HG02884 (cell line): ENCODE results near the gene CTSZ.
"Not testable (repeated sequence)": the region's sequence is repeated elsewhere in the genome, so short reads cannot be mapped to it uniquely, and the experiment has no call there.

Experiments used
- ATAC-seq: cut with Tn5 transposase; IDR thresholded peaks from one replicate; pipeline ENCODE4 v1.9.1; 2021; ENCODE audit warnings: mild to moderate bottlenecking, moderate library complexity; ENCODE audit not compliant: unreplicated experiment

CTSZ gene

DNA sequence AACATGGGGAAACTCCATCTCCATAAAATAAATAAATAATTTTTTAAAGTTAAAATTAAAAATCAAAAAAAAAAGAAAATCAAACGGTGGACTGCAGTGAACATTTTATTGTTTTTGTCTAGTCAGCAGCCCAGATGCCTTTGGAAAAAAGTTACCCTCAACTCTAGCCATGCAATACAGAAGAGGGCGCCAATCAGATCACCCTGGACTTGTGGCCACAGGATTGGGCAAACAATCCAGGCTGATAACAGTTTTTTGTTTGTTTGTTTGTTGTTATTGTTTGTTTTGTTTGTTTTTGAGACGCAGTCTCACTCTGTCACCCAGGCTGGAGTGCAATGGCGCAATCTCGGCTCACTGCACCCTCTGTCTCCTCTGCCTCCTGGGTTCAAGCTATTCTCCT lies 56.5 kb downstream of the CTSZ start:
- no peak for ATAC-seq

DNA sequence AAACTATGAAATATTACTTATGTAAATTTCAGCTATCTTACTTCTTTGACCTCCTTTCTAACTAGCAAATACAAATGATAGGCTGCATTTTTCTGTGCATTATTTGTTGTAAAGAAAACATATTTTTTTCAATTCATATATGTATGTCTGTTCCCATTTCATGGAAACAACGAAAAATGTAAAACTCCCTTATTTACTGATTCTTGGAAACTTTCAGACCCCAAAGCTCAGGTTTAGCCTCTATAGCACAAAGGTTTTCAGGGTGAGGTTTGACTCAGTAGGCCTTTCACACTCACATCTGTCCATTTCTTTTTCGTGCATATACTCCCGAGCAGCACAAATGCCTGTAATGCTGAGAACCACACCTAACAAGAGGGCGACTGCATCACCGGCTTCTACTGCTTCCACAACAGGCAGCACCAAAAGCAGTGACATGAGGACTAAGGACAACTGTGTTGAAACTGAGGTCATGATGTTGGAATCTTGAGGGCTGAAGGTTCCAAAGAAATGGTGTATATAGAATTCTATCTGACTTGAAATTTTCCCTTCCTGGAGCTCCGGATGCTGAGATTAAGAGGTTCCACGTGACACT lies 59.2 kb downstream of the CTSZ start:
- ATAC-seq = not testable (repeated sequence)

DNA sequence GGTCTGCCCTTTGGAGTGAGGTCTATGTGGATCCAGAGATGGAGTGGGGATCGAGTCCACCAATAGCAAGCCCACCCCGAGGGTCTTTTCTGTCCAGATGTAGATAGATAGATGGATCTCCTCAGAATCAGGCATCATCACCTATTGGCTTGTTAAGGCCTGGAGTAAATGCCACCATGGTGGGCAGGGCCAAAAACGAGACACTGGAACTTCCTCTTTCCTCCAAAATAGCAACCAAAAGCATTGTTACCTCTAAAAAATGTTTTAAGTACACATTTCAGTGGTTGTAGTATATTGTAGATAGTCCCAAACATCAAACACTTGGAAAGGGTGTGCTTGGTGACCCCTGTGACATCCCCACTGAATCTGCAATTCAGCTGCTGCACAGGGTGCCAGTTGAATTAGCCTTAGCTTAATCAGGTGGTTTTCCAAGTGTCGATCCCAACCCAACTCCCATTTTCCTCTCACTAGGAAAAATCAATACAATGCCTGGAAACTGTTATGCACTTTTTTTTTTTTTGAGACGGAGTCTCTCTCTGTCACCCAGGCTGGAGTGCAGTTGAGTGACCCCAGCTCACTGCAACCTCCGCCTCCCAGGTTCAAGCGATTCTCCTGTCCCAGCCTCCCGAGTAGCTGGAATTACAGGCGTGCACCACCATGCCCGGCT lies 61.0 kb downstream of the CTSZ start:
- no peak for ATAC-seq
